ENCODE data around the gene PITPNM1.

The PITPNM1 gene

DNA sequence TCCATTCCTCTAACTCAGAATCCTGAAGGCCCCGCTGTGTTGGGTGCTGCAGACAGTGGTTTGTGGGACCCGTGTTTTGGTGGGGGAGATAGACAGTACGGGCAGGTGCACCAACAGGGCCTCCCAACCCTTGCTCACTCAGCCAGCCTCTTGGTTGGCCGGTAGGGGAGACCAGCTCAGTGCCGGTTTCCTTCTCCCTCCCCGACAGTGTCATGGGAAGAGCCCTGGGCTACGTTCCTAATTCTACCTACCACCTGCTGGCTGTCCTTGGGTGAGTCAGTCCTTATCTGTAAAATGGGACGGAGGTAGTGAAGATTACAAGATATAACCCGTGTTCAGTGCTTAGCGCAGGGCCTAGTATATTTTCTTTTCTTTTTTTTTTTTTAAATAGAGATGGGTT lies 42.0 kb downstream of the PITPNM1 start:
- no peak for DNase-seq

DNA sequence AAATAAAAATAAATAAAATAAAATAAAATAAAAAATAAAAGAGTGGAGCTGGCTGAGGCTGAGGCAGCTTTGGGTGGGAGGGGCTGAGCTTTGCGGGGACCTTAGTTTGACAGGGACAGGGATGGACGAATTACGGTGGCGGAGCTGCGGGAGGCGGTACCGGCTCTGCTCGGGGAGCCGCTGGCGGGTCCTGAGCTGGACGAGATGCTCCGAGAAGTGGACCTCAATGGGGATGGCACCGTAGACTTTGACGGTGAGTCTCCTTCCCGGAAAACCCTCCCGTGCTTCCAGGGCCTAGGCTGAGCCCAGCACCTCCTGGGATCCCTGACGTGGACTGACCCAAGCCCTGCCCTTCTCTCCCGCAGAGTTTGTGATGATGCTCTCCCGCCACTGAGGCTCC lies 46.9 kb downstream of the PITPNM1 start:
- DNase-seq, result no peak

DNA sequence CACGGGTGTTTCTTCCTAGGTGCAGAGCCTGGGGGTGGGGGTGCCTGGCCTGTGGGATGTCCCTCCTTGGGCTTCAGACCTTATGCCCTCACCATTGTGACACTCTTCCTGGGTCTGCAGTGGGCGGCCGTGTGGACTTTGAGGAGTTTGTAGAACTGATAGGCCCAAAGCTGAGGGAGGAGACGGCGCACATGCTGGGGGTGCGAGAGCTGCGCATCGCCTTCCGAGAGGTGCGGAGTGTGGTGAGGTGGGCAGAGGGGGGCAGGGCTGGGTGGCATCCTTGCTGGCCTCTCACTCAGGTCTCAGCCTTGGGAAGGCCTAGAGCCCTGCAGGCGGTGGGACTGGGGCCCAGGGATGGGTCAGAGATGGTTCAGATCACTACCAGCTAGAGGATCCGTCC lies 47.7 kb downstream of the PITPNM1 start:
- DNase-seq, result no peak

DNA sequence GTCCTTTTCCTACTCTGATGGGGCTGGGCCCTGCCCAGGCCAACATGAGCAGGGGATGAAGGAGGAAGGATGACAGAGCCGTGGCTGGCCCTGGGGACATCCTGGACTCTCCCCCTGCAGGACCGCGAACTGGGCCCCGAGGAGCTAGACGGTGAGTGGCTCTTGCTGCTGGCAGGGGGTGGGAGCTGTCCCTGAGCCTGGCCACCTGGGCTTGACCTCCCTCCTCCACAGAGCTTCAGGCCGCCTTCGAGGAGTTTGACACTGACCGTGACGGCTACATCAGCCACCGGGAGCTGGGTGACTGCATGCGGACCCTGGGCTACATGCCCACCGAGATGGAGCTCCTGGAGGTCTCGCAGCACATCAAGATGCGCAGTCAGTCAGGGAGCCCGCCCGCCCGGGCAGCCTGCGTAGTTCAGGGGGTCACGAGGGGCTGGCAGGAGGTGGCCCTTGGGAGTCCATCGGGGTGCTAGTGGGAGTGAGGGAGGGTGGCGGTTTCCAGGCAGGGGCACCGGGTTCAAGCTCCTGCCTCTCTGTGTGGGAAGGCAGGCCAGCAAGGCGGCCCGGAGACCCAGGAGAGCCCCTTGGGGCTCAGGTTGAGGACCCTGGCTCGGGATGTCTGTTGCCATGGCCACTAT lies 49.0 kb downstream of the PITPNM1 start:
- DNase-seq, result no peak

DNA sequence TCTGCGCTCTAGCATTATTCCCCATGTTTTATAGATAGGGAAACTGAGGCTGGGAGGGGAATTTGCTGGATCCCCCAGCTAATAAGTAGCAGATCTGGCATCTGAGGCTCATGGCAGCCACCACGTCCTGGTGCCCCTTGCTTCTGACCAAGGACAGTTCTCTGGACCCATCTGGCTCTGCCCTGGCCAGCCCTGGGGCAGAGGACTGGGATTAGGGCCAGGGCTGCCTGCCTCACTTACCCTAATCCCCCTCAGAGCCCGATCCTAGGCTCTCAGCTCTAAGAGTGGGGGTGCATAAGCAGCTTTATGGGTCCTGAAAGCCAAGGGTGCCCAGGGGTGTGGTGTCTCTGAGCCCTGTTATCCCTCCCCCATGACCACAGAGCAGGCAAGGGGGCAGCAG lies 50.1 kb downstream of the PITPNM1 start, which contains the start of gene CABP4:
Gene CABP4 (plus strand): TSS at position 301 of the 400 bp plus-strand sequence. CDS start 70 bp downstream, at position 371.
- no peak for DNase-seq

DNA sequence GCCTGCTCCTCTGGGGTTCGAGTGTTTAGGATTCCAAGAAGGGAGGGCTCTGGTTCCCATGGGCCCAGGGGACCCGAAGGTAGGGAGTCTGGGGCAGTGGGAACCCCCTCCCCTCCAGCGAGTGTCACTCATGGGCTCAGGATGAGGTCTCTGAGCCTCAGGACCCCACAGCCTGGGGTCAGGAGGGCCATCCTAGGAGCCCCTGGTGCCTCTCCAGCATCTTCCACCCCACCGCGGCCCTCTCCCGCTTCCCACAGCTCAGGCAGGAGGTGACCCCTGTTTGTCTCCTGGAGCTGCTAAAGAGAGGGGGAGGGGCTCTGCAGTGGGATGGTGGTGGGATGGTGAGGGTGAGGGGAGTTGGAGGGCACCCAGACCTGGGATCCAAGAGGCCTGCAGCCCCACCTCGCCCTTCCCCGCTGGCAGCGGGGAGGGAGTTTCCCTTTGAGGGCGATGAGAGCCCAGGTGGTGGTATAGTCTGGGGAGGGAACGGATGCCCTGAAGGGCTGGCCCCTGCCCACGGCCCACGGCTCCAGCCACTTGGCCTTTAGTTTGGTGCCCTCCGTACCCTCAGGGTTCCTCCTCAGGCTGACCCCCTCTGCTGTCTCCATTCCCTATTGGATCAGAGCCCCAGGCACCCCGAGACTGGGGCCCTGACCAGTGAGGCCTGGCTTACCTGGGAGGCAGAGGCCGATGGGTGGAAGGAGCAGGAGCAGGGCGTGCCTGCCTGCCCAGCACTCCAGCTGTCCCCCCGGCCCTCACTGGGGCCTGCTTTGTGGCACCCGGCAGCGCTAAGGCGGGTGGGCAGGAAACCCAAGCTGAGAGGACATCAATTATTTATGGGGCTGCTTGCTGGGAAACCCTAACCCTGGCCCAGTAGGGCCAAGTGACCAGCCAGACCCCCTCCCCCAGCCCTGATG lies 51.1 kb downstream of the PITPNM1 start:
- no peak for DNase-seq

DNA sequence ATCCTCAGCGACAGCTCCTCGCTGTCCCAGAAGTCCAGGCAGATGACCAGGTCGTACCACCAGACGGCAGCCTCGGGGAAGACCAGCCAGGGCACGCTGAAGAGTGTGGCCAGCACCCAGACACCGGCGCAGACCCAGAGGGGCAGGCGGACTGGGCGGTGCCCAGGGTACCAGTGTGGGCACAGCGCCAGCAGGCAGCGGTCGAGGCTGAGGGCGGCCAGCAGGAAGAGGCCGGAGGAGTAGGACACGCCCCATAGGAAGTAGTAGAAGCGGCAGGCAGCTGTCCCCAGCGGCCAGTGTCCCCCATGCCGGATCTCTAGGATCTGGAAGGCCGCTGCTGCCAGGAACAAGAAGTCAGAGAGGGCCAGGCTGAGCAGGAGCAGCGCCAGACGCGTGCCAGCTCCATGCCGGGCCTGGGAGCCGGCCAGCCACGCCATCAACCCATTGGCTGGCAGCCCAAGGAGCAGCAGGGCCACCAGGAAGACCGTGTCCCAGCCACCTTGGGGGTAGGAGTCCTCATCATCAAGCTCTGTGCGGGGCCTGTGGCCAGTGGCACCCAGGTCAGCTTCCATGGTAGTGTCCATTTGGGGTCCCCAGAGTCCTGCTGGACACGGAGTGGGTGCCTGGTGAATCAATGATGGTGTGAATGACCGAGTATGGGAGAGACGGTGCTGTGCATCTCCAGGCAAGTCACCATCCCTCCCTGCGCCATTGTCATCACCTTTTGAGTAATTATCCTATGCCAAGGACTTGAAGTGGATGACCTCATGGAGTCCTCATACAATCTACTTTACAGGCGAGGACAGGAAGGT lies 52.8 kb downstream of the PITPNM1 start, which contains the start of gene GPR152:
Gene GPR152 (minus strand): TSS at position 589 of the 812 bp plus-strand sequence. CDS start 5 bp downstream, at position 584.
- DNase-seq, result no peak

DNA sequence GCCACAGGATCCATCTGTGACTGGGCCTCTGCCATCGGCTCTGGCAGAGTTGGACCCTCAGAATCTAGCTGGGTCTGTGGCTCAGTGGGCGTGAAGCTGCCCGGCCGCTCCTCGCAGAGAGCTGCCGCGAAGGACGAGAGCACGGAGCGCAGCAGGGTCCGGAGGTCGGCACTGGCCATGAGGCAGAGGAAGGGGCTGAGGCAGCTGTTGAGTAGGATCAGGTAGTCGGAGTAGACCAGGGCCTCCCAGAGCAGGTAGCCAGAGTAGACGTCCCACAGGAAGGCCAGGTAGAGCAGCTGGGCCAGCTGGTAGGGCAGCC lies 53.5 kb downstream of the PITPNM1 start:
- no peak for DNase-seq

DNA sequence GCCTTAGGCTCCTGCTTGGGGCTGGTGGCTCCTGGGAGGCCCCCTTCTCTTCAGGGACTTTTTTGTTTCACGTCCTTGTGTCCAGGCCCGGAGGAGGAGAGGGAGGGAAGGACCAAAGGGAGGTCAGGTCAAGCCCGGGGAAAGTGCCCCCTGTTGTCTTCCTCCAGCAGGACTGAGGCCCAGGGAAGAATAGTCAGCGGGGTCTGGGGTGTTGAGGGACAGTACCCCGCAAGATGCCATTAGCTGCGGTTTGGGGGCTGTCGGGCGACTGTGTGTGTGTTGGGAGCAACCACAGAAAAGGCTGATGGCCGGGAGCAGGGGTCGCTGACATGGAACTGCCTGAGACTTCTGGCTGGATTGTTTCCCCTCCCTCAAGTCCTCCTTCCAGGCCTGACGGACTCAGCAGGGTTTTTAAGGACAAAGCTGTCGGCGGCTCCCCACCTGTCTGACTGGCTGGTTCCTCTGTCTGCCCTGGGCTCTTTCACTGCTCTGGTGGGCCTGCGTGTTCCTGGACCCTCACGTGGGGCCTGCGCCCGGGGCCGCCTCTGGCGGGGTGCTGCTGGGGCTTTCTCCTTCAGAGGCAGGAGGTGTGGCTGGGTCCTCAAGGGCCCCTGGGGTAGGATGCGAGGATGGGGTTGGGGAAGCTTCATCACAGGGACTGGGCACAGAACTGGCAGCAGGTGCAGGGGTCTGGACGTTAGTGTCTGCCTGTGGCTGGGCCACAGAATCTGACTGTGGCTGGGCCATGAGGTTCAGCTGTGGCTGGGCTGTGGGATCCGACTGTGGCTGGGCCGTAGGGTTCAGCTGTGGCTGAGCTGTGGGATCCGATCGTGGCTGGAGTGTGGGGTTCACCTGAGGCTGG lies 54.1 kb downstream of the PITPNM1 start:
- DNase-seq, result no peak

DNA sequence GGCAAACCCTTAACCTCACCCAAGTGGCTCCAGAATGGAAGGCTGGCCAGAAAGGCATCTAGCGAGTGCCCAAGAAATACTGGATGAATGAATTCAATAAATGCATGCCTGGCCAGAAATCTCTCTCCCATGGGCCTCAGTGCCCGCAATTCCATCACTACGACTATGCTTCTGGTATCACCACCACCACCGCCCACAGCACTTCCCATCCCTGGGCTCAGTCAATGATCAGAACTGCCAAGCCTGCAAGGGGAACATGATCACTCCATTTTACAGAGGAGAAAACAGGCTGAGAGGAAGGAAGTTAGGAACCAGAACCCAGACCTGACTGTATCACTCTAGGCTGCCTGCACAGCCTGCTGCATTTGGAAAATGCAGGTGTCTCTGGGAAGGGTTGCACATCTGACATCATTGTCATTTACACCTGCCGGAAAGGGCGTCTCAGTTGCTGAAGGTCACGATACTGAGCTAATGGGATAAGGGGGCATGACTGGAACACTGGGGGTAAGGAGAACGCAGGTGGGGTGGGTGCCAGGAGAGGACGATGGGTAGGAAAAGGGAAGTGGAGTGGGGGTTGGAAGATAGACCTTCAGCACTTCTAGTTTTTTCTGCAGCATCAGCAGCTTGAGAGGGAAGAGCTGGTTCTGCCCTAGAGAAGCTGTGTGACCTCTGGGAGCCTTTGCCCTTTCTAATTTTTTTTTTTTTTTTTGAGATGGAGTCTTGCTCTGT lies 55.9 kb downstream of the PITPNM1 start:
- DNase-seq, result no peak

DNA sequence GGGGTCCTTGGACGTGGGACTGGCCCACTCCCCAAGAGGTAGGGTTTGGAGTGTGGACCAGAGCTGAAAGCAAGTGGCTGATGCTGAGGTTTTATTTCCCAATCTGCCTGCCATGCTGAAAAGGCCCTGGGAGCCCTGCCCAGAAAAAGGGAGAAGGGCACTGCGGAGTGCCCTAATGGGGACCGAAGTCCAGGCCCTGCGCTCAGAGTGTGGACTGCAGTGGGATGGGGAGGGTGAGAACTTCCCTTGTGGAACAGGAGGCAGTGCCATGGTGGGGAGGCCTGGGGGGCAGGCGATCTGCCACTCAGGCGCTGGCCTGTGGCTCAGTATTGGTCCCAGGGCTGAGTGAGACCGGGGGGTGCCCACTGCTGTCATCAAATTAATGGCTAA lies 56.9 kb downstream of the PITPNM1 start:
- DNase-seq, result no peak

DNA sequence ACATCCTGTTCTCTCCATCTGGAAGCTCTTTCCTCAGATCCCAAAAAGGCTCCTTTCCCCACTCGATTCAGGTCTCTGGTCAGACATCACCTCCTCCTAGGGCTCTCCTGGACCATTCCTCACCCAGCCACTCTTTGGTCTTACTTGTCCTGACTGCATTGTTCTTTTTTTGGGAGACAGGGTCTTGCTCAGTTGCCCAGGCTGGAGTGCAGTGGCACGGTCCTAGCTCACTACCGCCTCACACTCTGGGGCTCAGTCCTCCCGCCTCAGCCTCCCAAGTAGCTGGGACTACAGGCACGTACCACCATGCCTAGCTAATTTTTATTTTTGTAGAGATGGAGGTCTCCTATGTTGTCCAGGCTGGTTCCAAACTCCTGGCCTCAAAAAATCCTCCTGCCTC lies 59.6 kb downstream of the PITPNM1 start:
- DNase-seq, result no peak

DNA sequence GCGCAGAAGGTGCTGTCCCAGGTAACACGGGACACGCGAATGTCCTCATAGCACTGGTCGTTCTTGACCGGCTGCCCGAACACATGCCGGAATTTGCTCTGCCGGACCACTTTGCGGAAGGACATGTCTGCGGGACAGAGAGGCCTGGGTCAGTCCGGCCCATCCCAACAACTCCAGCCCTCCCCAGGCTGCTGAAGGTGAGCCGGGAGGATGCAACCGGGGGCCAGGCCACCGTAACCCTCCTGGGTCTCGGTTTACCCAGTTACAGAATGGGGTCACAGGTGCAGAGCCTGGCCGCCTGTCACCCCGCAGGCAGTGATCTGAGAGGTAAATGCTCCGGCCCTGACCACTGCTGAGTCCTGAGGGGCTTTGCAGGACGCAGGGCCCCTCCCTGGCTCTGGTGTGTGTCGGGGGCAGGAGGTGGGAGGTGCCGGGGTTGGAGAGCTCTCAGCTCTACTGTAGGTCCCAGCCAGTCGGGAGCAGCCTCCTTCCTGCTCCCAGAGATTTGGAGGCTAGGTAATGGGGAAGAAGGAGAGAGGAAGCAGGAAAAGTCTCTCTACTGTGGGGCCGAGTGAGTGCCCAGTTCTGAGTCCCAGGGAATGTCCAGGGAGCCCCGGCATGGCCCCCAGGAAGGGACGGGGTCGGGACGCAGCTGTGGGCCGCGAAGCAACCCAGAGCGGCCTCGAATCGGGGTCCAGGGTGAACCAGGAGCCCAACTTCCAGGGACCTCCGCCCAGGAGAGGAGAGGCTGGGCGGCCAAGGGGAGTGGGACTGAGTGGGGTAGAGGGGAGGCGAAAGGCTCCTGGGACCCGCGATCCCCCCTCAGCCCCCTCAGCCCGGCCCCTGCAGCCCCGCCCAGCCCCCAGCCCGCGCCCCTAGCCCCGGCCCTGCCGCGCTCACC lies 62.4 kb downstream of the PITPNM1 start:
- DNase-seq, result no peak
